SU-DHL-6 (cell line): ENCODE data around the gene CYP19A1.
"Not testable (repeated sequence)": the region's sequence is repeated elsewhere in the genome, so short reads cannot be mapped to it uniquely, and the experiment has no call there.

ENCODE experiments used
- H2AFZ ChIP-seq: fragments of 200-600 bp; sonication (generic); 2 replicates; pipeline ENCODE4 v1.6.1; 2014; ENCODE audit warnings: low read depth, mild to moderate bottlenecking, moderate library complexity, mixed read lengths, antibody characterized with exemption, low read length; ENCODE audit not compliant: severe bottlenecking
- H3F3A ChIP-seq: fragments of 200-600 bp; shearing (Covaris generic); 2 replicates; pipeline ENCODE4 v1.6.0; 2016; ENCODE audit warnings: antibody characterized with exemption, mild to moderate bottlenecking; ENCODE audit not compliant: insufficient read depth
- H3K27ac ChIP-seq: fragments of 200-600 bp; sonication (generic); 2 replicates; pipeline ENCODE4 v1.5.1; 2016; ENCODE audit warnings: low read depth, mild to moderate bottlenecking, low read length, moderate library complexity, mixed read lengths
- H3K27me3 ChIP-seq: fragments of 200-600 bp; sonication (generic), shearing (Covaris generic); 2 replicates; pipeline ENCODE4 v1.6.0; 2014; ENCODE audit warnings: mild to moderate bottlenecking, low read length
- H3K36me3 ChIP-seq: fragments of 200-600 bp; sonication (generic); 2 replicates; pipeline ENCODE4 v1.6.1; 2014; ENCODE audit warnings: mild to moderate bottlenecking, low read length, mixed read lengths
- H3K4me2 ChIP-seq: fragments of 300-600, 200-600 bp; shearing (Covaris generic), sonication (generic); 2 replicates; pipeline ENCODE4 v1.6.0; 2014; ENCODE audit warnings: low read length, low read depth, mild to moderate bottlenecking; ENCODE audit not compliant: poor library complexity, severe bottlenecking
- H3K4me3 ChIP-seq: fragments of 200-600 bp; sonication (generic); 2 replicates; pipeline ENCODE4 v1.5.1; 2014; ENCODE audit warnings: antibody characterized with exemption, low read length, mild to moderate bottlenecking, mixed read lengths; ENCODE audit not compliant: insufficient read depth, poor library complexity, severe bottlenecking
- H3K79me2 ChIP-seq: fragments of 200-600 bp; sonication (generic); 2 replicates; pipeline ENCODE4 v1.6.1; 2014; ENCODE audit warnings: mild to moderate bottlenecking, low read length, moderate library complexity; ENCODE audit not compliant: insufficient read depth
- H3K9ac ChIP-seq: fragments of 200-600 bp; sonication (generic); 2 replicates; pipeline ENCODE4 v1.7.0; 2014; ENCODE audit warnings: mild to moderate bottlenecking, low read length
- H3K9me2 ChIP-seq: fragments of 200-600 bp; sonication (generic); replicated peaks from 2 replicates; pipeline ENCODE4 v1.6.1; 2014; ENCODE audit warnings: low read length; ENCODE audit not compliant: insufficient read depth
- H3K9me3 ChIP-seq: fragments of 200-600 bp; sonication (generic); 2 replicates; pipeline ENCODE4 v1.6.1; 2014; ENCODE audit warnings: low read length, mixed read lengths; ENCODE audit not compliant: insufficient read depth
- H4K20me1 ChIP-seq: fragments of 200-600 bp; sonication (generic); 2 replicates; pipeline ENCODE4 v1.6.1; 2014; ENCODE audit warnings: low read depth, mild to moderate bottlenecking, antibody characterized with exemption, low read length, moderate library complexity, mixed read lengths
- CTCF ChIP-seq: fragments of 200-600 bp; sonication (generic); IDR thresholded peaks from one replicate; pipeline ENCODE4 v1.5.1; 2017; ENCODE audit warnings: antibody characterized with exemption, mild to moderate bottlenecking, low read length, moderate library complexity; ENCODE audit not compliant: insufficient read depth, poor library complexity, severe bottlenecking
- EZH2phosphoT487 ChIP-seq: fragments of 200-600 bp; sonication (generic), shearing (Covaris generic); conservative IDR thresholded peaks from 2 replicates; pipeline ENCODE4 v1.6.1; 2018; ENCODE audit warnings: mild to moderate bottlenecking, antibody characterized with exemption, low read length, moderate library complexity, mixed read lengths

CYP19A1 gene

GRCh38 chr15:51283026-51283425 is 55.4 kb downstream of the CYP19A1 start:
- Histone ChIP-seq H3K27me3 (no peaks in the 10 kb centered on the region), H3K4me3 (no peak overlapping the region), H3K4me2 (no peak overlapping the region), H3K9me2 (no peaks in the 10 kb centered on the region), H3K27ac (no peak overlapping the region), H3F3A (no peaks in the 10 kb centered on the region), H3K9ac (no peak overlapping the region), H2AFZ (no peak overlapping the region), H3K9me3 (no peaks in the 10 kb centered on the region), H3K79me2 (no peaks in the 10 kb centered on the region), H3K36me3 (no peaks in the 10 kb centered on the region), H4K20me1 (no peaks in the 10 kb centered on the region)
- no peak for TF ChIP-seq EZH2phosphoT487
- TF ChIP-seq CTCF, result no peak

GRCh38 chr15:51282241-51282640 is 56.2 kb downstream of the CYP19A1 start:
- H3K79me2 ChIP-seq, H3K36me3 ChIP-seq, H3K27me3 ChIP-seq, H3F3A ChIP-seq, H4K20me1 ChIP-seq, H3K9me2 ChIP-seq, H3K27ac ChIP-seq, H3K4me2 ChIP-seq, H3K9me3 ChIP-seq, H3K9ac ChIP-seq, H2AFZ ChIP-seq, H3K4me3 ChIP-seq: not testable (repeated sequence)

DNA sequence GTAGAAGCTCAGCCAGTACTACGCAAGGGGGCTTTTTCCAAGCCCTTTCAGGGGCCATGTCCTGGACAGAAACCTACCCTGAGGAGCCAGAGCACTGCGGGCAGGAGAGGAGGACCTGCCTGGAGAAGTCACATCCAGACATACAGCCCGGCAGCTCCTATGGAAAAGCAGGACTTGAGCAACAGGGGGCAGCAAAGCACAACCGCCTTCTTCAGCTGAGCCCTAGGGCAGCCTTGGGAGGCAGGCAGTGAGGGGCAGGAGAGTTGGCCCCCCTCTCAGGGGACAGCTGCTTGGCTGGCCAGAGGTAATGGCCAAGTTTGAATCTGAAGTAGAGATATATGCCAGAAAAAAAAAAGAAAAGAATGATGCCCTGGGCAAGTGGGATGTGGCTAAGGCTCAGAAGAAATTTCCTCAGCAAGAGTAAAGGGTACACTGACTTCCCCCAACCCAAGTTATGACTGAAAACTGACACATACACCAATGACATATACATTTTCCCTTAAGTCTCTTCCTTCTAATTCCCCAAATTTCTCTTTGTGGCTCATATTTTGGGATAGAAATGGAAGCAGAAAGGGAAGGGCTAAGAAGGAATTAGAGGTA is 56.9 kb downstream of the CYP19A1 start:
- H3K27ac ChIP-seq, result no peak overlapping the region
- H3K9me2 ChIP-seq, result no peaks in the 10 kb centered on the region
- no peaks in the 10 kb centered on the region for H3K36me3 ChIP-seq
- no peak overlapping the region for H3K4me2 ChIP-seq
- no peak for TF ChIP-seq EZH2phosphoT487
- no peak for TF ChIP-seq CTCF
- no peaks in the 10 kb centered on the region for H3K79me2 ChIP-seq
- H3K27me3 ChIP-seq, result no peaks in the 10 kb centered on the region
- no peaks in the 10 kb centered on the region for H3F3A ChIP-seq
- H3K9ac ChIP-seq, result no peak overlapping the region
- H3K9me3 ChIP-seq, result no peaks in the 10 kb centered on the region
- no peak overlapping the region for H2AFZ ChIP-seq
- no peaks in the 10 kb centered on the region; the same call in 1 of the 2 replicates for H4K20me1 ChIP-seq
- no peak overlapping the region for H3K4me3 ChIP-seq

DNA sequence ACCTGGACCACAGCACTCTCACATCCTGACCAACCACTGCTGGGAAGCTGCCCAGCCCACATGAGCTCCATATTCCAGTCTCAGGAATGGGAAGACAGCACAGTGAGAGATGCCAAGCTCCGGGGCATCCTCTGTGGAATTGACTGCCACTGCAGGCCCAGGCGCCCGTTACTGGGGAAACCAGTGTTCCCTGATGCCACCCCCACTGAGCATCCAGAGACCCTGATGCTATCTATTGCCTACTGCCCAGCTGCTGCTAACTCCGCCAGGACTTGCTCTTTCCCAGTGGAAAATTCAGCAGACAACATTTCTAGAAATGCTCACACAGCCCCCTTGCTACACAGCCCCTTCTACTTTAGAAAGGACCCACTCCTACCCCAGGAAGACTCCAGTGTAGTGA is 57.6 kb downstream of the CYP19A1 start:
- Histone ChIP-seq H3F3A (no peaks in the 10 kb centered on the region), H3K4me3 (no peak overlapping the region), H2AFZ (no peak overlapping the region), H3K36me3 (no peaks in the 10 kb centered on the region), H3K9ac (no peak overlapping the region), H3K9me2 (no peaks in the 10 kb centered on the region), H4K20me1 (no peaks in the 10 kb centered on the region; the same call in 1 of the 2 replicates), H3K9me3 (no peaks in the 10 kb centered on the region), H3K4me2 (no peak overlapping the region), H3K27ac (no peak overlapping the region), H3K79me2 (no peaks in the 10 kb centered on the region), H3K27me3 (no peaks in the 10 kb centered on the region)
- no peak for TF ChIP-seq CTCF
- TF ChIP-seq EZH2phosphoT487, result no peak
